GM10248 (cell line): ENCODE data around the gene INPP4B.

ENCODE experiments used
- CTCF ChIA-PET: fragments of 300-600 bp; sonication (Branson Sonifier 250); formaldehyde crosslinking; extraction: SDS; loops from one replicate; lab custom pipeline; 2021; ENCODE audit warnings: antibody characterized with exemption; lab: Yijun Ruan, JAX
- POLR2A ChIA-PET: fragments of 350-650 bp; sonication (Branson Sonifier 250); formaldehyde crosslinking; extraction: SDS; loops from one replicate; lab custom pipeline; 2020; ENCODE audit warnings: antibody characterized with exemption; lab: Yijun Ruan, JAX
- DNase-seq: peaks from one replicate; pipeline ENCODE4 v3.0.0; 2012; ENCODE audit errors: extremely low spot score
- CTCF ChIP-seq: IDR thresholded peaks from 2 replicates; pipeline ENCODE4 v1.5.1; 2012; ENCODE audit warnings: mild to moderate bottlenecking, low read depth; ENCODE audit errors: extremely low read depth, missing control alignments, control extremely low read depth

Gene INPP4B

GRCh38 chr4:142832022-142832421 lies 14.1 kb downstream of the INPP4B start:
- DNase-seq: no peak
- ChIA-PET POLR2A (no interaction called here), CTCF (no interaction called here)
- TF ChIP-seq CTCF: no peak

DNA sequence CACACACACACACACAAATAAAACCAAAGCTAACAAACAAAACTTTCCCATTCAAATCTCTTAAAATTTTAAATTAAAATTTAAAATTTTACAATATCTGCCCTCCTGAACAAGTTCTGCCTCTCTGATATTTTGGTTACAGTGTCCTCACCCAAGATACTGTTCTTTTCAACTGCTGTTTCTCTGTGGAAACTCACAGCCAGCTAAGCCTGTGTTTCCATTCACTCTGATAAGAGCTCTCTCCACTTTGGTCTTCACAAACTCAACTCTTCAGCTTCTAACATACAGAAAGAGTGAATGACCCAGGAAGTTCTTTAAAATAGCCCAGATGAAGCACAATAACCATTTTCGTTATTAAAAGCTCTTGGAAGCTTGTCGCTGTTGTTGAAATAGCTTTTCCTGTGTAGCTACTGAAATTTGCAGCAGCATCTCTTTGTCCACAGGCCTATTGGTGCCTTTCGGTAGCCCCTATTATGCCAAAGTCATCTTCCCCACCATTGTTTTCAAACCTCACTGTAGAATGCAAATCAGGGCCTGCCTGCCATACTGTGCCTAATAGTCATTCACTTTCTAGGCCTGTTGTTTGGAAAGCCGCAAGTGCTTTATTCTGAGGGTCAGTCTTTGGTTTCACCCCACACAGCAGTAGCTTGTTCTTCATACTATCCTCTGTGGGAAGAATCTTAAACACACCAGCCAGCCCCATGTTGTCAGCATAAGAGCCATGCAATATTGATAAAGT lies 19.4 kb downstream of the INPP4B start:
- CTCF ChIA-PET: interaction anchor here (0.7 to 2.2 kb wide), 3 partner anchors 13 to 21 kb away, joined by 3 to 8 read pairs (median 4); no protein-coding TSS in a partner anchor
- POLR2A ChIA-PET: no interaction called here
- no peak for TF ChIP-seq CTCF
- DNase-seq: no peak

DNA sequence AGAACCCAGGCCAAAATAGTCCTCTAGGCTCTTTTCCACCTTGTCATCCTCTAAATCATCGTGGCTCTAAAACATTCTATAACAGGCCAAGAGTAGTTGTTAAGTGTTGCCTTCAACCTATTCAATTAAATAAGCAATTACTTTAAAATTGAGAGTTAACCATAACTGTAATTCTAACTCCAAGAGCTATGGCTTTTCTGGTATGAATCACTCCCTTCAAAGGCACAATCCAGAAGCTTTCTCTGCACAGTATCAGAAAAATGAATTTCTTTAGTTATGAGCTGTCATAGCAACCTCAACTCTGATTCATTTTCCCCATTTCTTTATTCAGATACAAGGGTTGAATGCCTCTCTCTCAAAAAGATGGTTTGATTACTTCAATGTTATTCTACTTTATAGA lies 21.7 kb downstream of the INPP4B start:
- no peak for TF ChIP-seq CTCF
- no peak for DNase-seq
- POLR2A ChIA-PET: no interaction called here
- CTCF ChIA-PET: interaction anchor here (1.5 kb wide), 1 partner anchor 11 kb away, joined by 4 read pairs; no protein-coding TSS in a partner anchor

GRCh38 chr4:142823796-142824195 lies 22.3 kb downstream of the INPP4B start:
- no peak for DNase-seq
- ChIA-PET POLR2A (no interaction called here), CTCF (interaction anchor here (1.5 kb wide), 1 partner anchor 11 kb away, joined by 4 read pairs; no protein-coding TSS in a partner anchor)
- no peak for TF ChIP-seq CTCF

- POLR2A ChIA-PET: no interaction called here
- CTCF ChIA-PET: interaction anchor here (1.4 kb wide), 1 partner anchor 11 kb away, joined by 3 read pairs; no protein-coding TSS in a partner anchor
- no peak for DNase-seq
- no peak for TF ChIP-seq CTCF
Observed at GRCh38 chr4:142818476-142818875, 27.6 kb downstream of the INPP4B start.

DNA sequence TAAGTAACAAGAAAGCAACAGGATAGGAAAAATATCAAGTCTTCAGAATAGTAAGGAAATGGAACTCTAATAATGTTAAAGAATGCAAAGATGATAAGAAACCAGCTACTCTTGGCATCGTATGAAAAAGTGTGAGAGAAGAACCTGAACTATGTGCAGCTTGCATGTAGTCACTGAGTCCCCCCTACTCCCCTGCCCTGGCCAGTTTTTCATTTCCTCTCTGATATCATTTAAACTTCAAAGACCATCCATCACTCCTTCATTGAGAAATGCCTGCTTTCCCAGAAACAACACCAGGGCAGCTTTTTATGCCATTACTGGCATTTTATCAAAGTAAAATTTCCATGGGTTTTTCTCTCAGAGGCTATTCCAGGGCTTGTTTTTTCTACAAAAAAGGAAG lies 28.1 kb downstream of the INPP4B start:
- CTCF ChIA-PET: interaction anchor here (1.4 kb wide), 1 partner anchor 10 kb away, joined by 3 read pairs; no protein-coding TSS in a partner anchor
- DNase-seq: no peak
- TF ChIP-seq CTCF: no peak
- POLR2A ChIA-PET: no interaction called here
